Liver (tissue), 9 donors: ENCODE measurements around the gene ARID3C. TPM values are rescaled to one million over a fixed set of nuclear protein-coding genes. Genes with fewer than 3 reads are reported as not detected.

ENCODE experiments used
- DNase-seq: peaks from one replicate; pipeline ENCODE4 v3.0.0-alpha.2; 2017; ENCODE audit warnings: low spot score
- H3K27ac ChIP-seq, 2 donors: one replicate each; pipeline ENCODE4 v1.7.0; 2013; ENCODE audit warnings: inconsistent platforms in 2 of 2, low read length in 2 of 2, control low read depth in 1 of 2, low read depth in 1 of 2, mild to moderate bottlenecking in 1 of 2
- H3K27me3 ChIP-seq, 4 donors: one replicate each; pipeline versions ENCODE4 v1.6.1 to v1.7.0; 2013; ENCODE audit warnings: low read length in 3 of 4, inconsistent platforms in 1 of 4, mild to moderate bottlenecking in 1 of 4, moderate library complexity in 1 of 4; ENCODE audit not compliant: control insufficient read depth in 4 of 4, insufficient read depth in 4 of 4
- H3K36me3 ChIP-seq, 4 donors: one replicate each; pipeline versions ENCODE4 v1.6.1 to v1.7.0; 2013; ENCODE audit warnings: low read length in 3 of 4, mild to moderate bottlenecking in 3 of 4, low read depth in 1 of 4, moderate library complexity in 1 of 4; ENCODE audit not compliant: control insufficient read depth in 4 of 4, insufficient read depth in 3 of 4
- H3K4me1 ChIP-seq, 4 donors: one replicate each; pipeline versions ENCODE4 v1.6.1 to v1.7.0; 2013; ENCODE audit warnings: low read length in 3 of 4, mild to moderate bottlenecking in 3 of 4, moderate library complexity in 1 of 4; ENCODE audit not compliant: control insufficient read depth in 4 of 4, insufficient read depth in 4 of 4
- H3K4me3 ChIP-seq, 3 donors: one replicate each; pipeline versions ENCODE4 v1.6.1 to v1.7.0; 2013; ENCODE audit warnings: low read length in 3 of 3, control low read depth in 1 of 3, low read depth in 1 of 3, mild to moderate bottlenecking in 1 of 3
- H3K9ac ChIP-seq, 2 donors: one replicate each; pipeline ENCODE4 v1.7.0; 2013; ENCODE audit warnings: low read length in 2 of 2, mild to moderate bottlenecking in 2 of 2, moderate library complexity in 2 of 2, control low read depth in 1 of 2, low read depth in 1 of 2
- H3K9me3 ChIP-seq, 4 donors: one replicate each; pipeline versions ENCODE4 v1.6.1 to v1.7.0; 2013; ENCODE audit warnings: low read length in 3 of 4; ENCODE audit not compliant: control insufficient read depth in 4 of 4
- ATF3 ChIP-seq: IDR thresholded peaks from 2 replicates; pipeline ENCODE4 v1.6.1; 2016; ENCODE audit warnings: antibody characterized with exemption
- CTCF ChIP-seq: fragments of 150-350 bp; IDR thresholded peaks from 2 replicates; pipeline ENCODE4 v1.5.1; 2017; ENCODE audit warnings: improper control_type of control experiment, low read depth, low read length; ENCODE audit not compliant: missing input control
- EGR1 ChIP-seq, 2 donors: IDR thresholded peaks; 2 replicates each; pipeline ENCODE4 v1.6.1; 2016 to 2018; ENCODE audit warnings: antibody characterized with exemption in 2 of 2, low read depth in 2 of 2
- FOXA1 ChIP-seq: IDR thresholded peaks from 2 replicates; pipeline ENCODE4 v1.6.1; 2016; ENCODE audit warnings: antibody characterized with exemption
- FOXA2 ChIP-seq: IDR thresholded peaks from 2 replicates; pipeline ENCODE4 v1.6.1; 2016; ENCODE audit warnings: antibody characterized with exemption
- HNF4G ChIP-seq: IDR thresholded peaks from 2 replicates; pipeline ENCODE4 v1.6.1; 2016; ENCODE audit warnings: antibody characterized with exemption
- JUND ChIP-seq, 2 donors: IDR thresholded peaks; 2 replicates each; pipeline ENCODE4 v1.6.1; 2016; ENCODE audit warnings: antibody characterized with exemption in 2 of 2
- MAX ChIP-seq: IDR thresholded peaks from 2 replicates; pipeline ENCODE4 v1.6.1; 2016; ENCODE audit warnings: antibody characterized with exemption
- NR2F2 ChIP-seq: IDR thresholded peaks from 2 replicates; pipeline ENCODE4 v1.6.1; 2016; ENCODE audit warnings: antibody characterized with exemption
- RAD21 ChIP-seq, 2 donors: IDR thresholded peaks; 2 replicates each; pipeline ENCODE4 v1.6.1; 2016; ENCODE audit warnings: antibody characterized with exemption in 2 of 2, mild to moderate bottlenecking in 2 of 2
- REST ChIP-seq: IDR thresholded peaks from 2 replicates; pipeline ENCODE4 v1.6.1; 2016; ENCODE audit warnings: antibody characterized with exemption, mild to moderate bottlenecking
- SP1 ChIP-seq: IDR thresholded peaks from 2 replicates; pipeline ENCODE4 v1.6.1; 2018; ENCODE audit warnings: antibody characterized with exemption, mild to moderate bottlenecking
- TAF1 ChIP-seq: conservative IDR thresholded peaks from 2 replicates; pipeline ENCODE4 v1.6.1; 2016; ENCODE audit warnings: antibody characterized with exemption, mild to moderate bottlenecking
- YY1 ChIP-seq: IDR thresholded peaks from 2 replicates; pipeline ENCODE4 v1.6.1; 2016; ENCODE audit warnings: antibody characterized with exemption, mild to moderate bottlenecking
- ZBTB33 ChIP-seq: IDR thresholded peaks from 2 replicates; pipeline ENCODE4 v1.6.1; 2016; ENCODE audit warnings: antibody characterized with exemption
- WGBS: extraction: QIAGEN DNeasy Blood & Tissue Kit; methylation state at CpG from one replicate; pipeline ENCODE4 v1.1.7; 2013; 5-methylcytosine and 5-hydroxymethylcytosine counted together
- polyA plus RNA-seq, 2 donors: library from polyadenylated mRNA; stranded (reverse) in 1 of 2; unstranded in 1 of 2; fragments of 200-250 nt in 1 of 2; fragments of >200 nt in 1 of 2; fragmentation: Nextera tagmentation in 1 of 2; extraction: Ambion mirVana in 1 of 2; gene quantifications; one replicate each; pipeline versions ENCODE4 v1.2.1 to v1.2.3, GENCODE V29; 2013 to 2015
- total RNA-seq, 2 donors: library from RNA; depleted of rRNA; stranded (reverse); fragments of >200 nt; gene quantifications; one replicate each; pipeline ENCODE4 v1.2.3, GENCODE V29; 2014
- donor health status: healthy.
- donor health status: healthy.
- donor health status: healthy.
- donor health status: healthy.
- donor health status: healthy.

Gene ARID3C
- total and polyA plus RNA-seq, 4 donors, result 0.58 to 2.6 (median 1.7) TPM

- no peak for TF ChIP-seq REST
- no peak for TF ChIP-seq FOXA1
- TF ChIP-seq JUND (IDR thresholded peaks at IDR 0.05), result no peak
- no peak for TF ChIP-seq EGR1 (IDR thresholded peaks at IDR 0.05; ENCODE audit: low read depth in 2 of 2)
- no peak for TF ChIP-seq TAF1
Observed at GRCh38 chr9:34575241-34575640, 53.6 kb downstream of the ARID3C start (continued).

- H3K4me3 ChIP-seq, result no peak overlapping the region
- peaks cover 3 to 27% (median 14%) of the 10 kb centered on the region in 4 donors for H3K4me1 ChIP-seq
- DNase-seq, result no peak
- H3K9me3 ChIP-seq, result no peaks in the 10 kb centered on the region
- no peaks in the 10 kb centered on the region for H3K27me3 ChIP-seq
- WGBS, result 95% methylated on average over 12 of the region's 12 CpGs
- H3K9ac ChIP-seq, result no peak overlapping the region
- no peaks in the 10 kb centered on the region for H3K36me3 ChIP-seq
- TF ChIP-seq SP1, result no peak
- TF ChIP-seq RAD21 (IDR thresholded peaks at IDR 0.05), result no peak
- TF ChIP-seq FOXA2, result no peak
- no peak for TF ChIP-seq MAX
- no peak for TF ChIP-seq ATF3
- no peak for TF ChIP-seq FOXA1
- TF ChIP-seq NR2F2, result no peak
- TF ChIP-seq HNF4G, result no peak
- TF ChIP-seq REST, result no peak
- no peak for TF ChIP-seq YY1
- TF ChIP-seq CTCF, result no peak
- no peak for TF ChIP-seq TAF1
- no peak for TF ChIP-seq ZBTB33
- no peak overlapping the region for H3K27ac ChIP-seq
Observed at GRCh38 chr9:34574571-34574970, 54.3 kb downstream of the ARID3C start.
